Stimulated activated CD4-positive, alpha-beta T cell treated with anti-CD3 and anti-CD28 coated beads, Interleukin-12 subunit alpha, Interleukin-12 subunit beta, amount 100 ng/mL, for 48 hours (primary cell): ENCODE results near the gene MINAR2.

Experiments used
- DNase-seq, 3 donors: peaks; one replicate each; pipeline ENCODE4 v3.0.0-alpha.2; 2020; ENCODE audit warnings: low read depth in 2 of 3, low spot score in 1 of 3

MINAR2 gene

DNA sequence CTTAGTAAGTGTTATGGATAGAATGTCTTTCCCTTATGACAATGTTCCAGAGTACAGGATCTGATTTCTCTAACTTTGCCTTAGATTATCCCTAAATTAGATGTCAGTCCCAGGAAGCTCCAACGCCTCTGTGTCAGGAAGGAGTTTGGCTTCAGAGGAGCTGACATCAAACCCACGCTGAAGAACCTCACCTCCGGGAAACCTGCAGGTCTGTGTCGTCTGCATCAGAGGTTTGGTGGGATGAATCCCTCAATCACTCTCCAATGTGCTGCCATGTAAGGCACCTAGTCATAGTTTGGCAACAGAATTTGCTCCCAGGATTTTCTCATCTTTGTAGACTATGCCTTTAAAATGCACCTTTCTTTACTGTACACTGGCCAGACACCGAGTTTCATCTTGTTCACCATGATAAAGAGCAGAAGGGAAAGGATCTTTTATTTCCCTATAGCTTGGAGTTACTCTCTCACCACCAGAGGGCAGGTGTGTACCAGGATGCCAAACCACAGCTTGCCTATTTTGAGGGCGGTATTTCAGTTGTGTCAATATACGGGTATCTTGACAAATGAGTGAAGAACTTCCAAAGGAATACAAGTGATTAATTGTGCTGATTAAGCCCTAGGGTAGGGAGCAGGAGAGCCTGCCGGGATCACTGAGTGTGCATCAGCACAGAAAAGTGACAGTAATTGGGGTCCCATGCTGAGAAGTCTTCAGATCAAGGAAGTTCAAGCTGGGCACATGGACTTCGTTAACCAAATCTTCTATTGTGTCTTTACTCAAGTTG, 23.4 kb downstream of the MINAR2 start:
- DNase-seq, result peak; percentile 13 to 56 (median 30)

DNA sequence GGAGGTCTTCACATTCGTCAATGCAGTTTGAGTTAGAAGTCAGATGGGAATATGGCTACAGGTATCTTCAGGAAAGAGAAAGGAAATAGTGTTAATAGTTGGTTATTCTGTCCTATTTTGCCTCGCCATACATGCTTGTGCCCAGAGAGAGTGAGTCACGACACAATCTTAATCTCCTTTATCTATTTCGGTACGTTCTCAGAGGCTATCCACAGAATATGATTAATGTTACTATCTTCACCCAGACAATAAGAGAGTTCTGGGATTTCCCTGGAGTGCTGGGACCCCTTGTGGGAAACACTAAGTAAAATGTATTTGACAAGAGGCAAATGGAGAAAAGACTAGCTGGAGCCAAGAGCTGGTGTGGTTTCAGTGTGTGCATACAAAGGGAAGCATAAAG, 25.5 kb downstream of the MINAR2 start:
- no peak for DNase-seq

DNA sequence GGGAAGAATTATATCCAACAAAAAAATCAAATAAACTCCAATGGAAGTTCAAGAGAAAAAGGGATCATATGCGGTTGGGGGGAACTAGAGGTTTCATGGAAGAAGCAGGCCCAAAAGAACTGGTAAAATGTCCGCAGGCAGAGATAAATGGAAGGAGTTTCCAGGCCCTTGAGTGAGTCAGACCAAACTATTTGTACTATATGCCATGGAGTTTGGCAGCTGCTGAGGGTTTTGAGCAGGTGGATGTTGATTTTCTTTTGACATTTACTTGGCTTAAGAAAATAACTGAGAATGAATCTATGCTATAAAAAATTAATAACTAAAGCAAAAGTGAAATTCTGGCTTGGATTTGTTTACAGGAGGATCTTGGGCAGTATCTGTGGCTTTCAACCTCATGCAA, 33.7 kb downstream of the MINAR2 start:
- no peak for DNase-seq

DNA sequence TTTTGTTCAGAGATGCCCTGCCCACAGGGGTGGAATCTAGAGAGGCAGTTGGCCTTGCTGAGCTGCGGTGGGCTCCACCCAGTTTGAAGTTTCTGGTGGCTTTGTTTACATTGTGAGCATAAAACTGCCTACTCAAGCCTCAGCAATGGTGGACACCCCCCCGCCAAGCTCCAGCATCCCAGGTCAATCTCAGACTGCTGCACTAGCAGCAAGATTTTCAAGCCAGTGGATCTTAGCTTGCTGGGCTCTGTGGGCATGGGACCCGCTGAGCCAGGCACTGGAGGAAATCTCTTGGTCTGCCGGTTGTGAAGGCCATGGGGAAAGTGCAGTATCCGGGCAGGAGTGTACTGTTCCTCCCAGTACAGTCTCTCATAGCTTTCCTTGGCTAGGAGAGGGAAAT, 55.5 kb downstream of the MINAR2 start:
- no peak for DNase-seq

DNA sequence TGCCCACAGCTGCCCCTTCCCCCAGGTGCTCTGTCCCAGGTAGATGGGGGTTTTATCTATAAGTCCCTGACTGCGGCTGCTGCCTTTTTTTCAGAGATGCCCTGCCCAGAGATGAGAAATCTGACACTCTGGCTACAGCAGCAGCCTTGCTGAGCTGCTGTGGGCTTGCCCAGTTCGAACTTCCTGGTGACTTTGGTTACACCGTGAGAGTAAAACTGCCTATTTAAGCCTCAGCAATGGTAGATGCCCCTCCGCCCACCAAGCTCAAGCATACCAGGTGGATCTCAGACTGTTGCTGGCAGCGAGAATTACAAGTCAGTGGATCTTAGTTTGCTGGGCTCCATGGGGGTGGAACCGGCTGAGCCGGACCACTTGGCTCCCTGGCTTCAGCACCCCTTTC, 56.8 kb downstream of the MINAR2 start:
- no peak for DNase-seq

DNA sequence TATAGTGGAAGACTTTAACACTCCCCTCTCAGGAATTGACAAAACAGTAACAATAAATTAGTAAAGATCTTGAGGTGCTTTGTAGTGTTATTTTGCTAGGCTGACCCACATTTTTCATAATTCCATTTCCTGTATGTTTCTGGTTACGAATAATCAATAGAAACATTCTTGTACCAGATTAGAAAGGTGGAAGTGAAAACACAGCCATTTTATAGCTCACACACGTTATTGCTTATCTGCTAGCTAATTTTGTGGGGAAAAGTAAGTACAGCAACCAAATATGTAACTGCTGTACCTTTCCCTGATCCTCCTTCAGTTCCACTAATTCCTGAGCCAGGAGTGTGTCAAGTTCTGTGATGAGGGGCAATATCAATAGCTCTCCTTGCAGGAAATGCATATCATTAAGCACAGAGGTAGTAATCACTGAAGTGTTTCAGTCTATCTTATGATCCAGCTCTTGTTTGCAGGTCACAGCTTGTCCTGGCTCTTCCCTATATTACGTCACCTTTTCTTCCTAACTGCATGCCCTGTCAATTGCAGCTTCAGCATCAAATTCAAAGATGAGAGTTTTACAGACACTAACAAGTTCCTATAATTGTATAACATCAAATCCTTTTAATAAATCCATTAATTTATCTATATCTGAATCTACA, 59.4 kb downstream of the MINAR2 start:
- DNase-seq, result no peak
